Transverse colon (tissue), 4 donors: ENCODE measurements around the gene PMP22.

Experiments
- EP300 ChIP-seq: sonication (generic); formaldehyde crosslinking; IDR thresholded peaks from one replicate; pipeline ENCODE4 v1.6.1; 2017; ENCODE audit warnings: antibody characterized with exemption, low read depth
- POLR2A ChIP-seq: fragments of 450-650 bp; IDR thresholded peaks from one replicate; pipeline ENCODE4 v1.6.1; 2016; ENCODE audit warnings: antibody characterized with exemption, mild to moderate bottlenecking, moderate library complexity
- POLR2AphosphoS5 ChIP-seq, 3 donors: sonication (generic); formaldehyde crosslinking; IDR thresholded peaks; one replicate each; pipeline ENCODE4 v1.6.1; 2016; ENCODE audit warnings: antibody characterized with exemption in 3 of 3
- TF ChIP-seq, protein P1 (sequence below), 5 experiments: fragments of 200-600 bp in 3 of 5; fragments of 450-650 bp in 2 of 5; sonication (generic) in 3 of 5; IDR thresholded peaks; 1 replicate in 2 of 5; 2 replicates in 3 of 5; pipeline ENCODE4 v1.5.1; 2016 to 2017; ENCODE audit warnings: antibody characterized with exemption in 5 of 5, inconsistent platforms in 3 of 5, mild to moderate bottlenecking in 2 of 5, moderate library complexity in 1 of 5

DNA sequence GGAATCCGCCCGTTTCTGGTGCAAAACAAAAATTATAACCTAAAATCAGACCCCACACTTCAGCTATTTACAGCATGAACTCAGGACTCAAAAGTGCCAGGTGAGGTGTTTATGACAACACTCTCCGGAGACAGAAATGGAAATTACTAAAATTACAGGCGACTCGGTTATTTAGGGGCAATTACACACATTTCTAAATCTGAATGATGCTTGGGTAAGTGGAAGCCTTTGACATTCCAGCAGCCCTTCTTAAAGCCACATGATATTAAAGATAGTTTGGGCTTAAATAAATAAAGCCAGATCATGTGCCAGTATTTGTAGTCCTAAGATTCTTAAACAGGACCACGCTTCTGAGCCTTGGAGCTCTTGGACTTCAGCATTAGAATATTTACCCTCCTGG lies 36.7 kb upstream of the PMP22 start:
- TF ChIP-seq, protein P1, sequence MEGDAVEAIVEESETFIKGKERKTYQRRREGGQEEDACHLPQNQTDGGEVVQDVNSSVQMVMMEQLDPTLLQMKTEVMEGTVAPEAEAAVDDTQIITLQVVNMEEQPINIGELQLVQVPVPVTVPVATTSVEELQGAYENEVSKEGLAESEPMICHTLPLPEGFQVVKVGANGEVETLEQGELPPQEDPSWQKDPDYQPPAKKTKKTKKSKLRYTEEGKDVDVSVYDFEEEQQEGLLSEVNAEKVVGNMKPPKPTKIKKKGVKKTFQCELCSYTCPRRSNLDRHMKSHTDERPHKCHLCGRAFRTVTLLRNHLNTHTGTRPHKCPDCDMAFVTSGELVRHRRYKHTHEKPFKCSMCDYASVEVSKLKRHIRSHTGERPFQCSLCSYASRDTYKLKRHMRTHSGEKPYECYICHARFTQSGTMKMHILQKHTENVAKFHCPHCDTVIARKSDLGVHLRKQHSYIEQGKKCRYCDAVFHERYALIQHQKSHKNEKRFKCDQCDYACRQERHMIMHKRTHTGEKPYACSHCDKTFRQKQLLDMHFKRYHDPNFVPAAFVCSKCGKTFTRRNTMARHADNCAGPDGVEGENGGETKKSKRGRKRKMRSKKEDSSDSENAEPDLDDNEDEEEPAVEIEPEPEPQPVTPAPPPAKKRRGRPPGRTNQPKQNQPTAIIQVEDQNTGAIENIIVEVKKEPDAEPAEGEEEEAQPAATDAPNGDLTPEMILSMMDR (IDR thresholded peaks at IDR 0.05) = no peak
- TF ChIP-seq POLR2AphosphoS5 (IDR thresholded peaks at IDR 0.05) = no peak
- no peak for TF ChIP-seq POLR2A
- no peak for TF ChIP-seq EP300
